OCI-LY7 (cell line): ENCODE measurements around the gene MYL4.

ENCODE experiments used
- CTCF ChIP-seq: fragments of 200-600 bp; sonication (generic); conservative IDR thresholded peaks from 2 replicates; pipeline ENCODE4 v1.5.1; 2014; ENCODE audit warnings: mild to moderate bottlenecking, antibody characterized with exemption, low read length, moderate library complexity, mixed read lengths
- EZH2phosphoT487 ChIP-seq: fragments of 200-600 bp; sonication (generic); IDR thresholded peaks from 2 replicates; pipeline ENCODE4 v1.6.1; 2018; ENCODE audit warnings: low read depth, borderline replicate concordance, mild to moderate bottlenecking, mixed run types, antibody characterized with exemption, low read length, moderate library complexity, mixed read lengths

GRCh38 chr17:47208744-47209488, at the start of gene MYL4:
- TF ChIP-seq CTCF = no peak
- TF ChIP-seq EZH2phosphoT487 = no peak
